HG02970 (cell line): ENCODE data around the gene LATS2.

Source experiments
- ATAC-seq: cut with Tn5 transposase; IDR thresholded peaks from one replicate; pipeline ENCODE4 v1.9.1; 2021; ENCODE audit warnings: mild to moderate bottlenecking, moderate library complexity, moderate number of reproducible peaks; ENCODE audit not compliant: unreplicated experiment, low FRiP score

LATS2 gene

GRCh38 chr13:21061029-21061763 is at the start of gene LATS2:
TSS of gene LATS2 (minus strand) at chr13:21061586. CDS start at chr13:21046026, 15,560 bp downstream.
- ATAC-seq = peak; percentile 80

GRCh38 chr13:21109168-21109567 is 47.8 kb upstream of the LATS2 start:
- no peak for ATAC-seq

- no peak for ATAC-seq
Measured at GRCh38 chr13:21106089-21106488, 44.7 kb upstream of the LATS2 start.

GRCh38 chr13:21104199-21105019 is 43.0 kb upstream of the LATS2 start:
- no peak for ATAC-seq

- ATAC-seq = no peak
Measured at GRCh38 chr13:21101865-21102576, 40.6 kb upstream of the LATS2 start.

- ATAC-seq = no peak
Measured at GRCh38 chr13:21100994-21101757, 39.8 kb upstream of the LATS2 start.

GRCh38 chr13:21100211-21100610 is 38.8 kb upstream of the LATS2 start:
- ATAC-seq = no peak

GRCh38 chr13:21095311-21095710 is 33.9 kb upstream of the LATS2 start:
- no peak for ATAC-seq

GRCh38 chr13:21089830-21090229 is 28.4 kb upstream of the LATS2 start:
- no peak for ATAC-seq

- no peak for ATAC-seq
Measured at GRCh38 chr13:21088534-21088933, 27.1 kb upstream of the LATS2 start.

- ATAC-seq = no peak
Measured at GRCh38 chr13:21086929-21087328, 25.5 kb upstream of the LATS2 start.

GRCh38 chr13:21081926-21082325 is 20.5 kb upstream of the LATS2 start:
- no peak for ATAC-seq

- no peak for ATAC-seq
Measured at GRCh38 chr13:21080593-21080891, 19.2 kb upstream of the LATS2 start.

- ATAC-seq = no peak
Measured at GRCh38 chr13:21079761-21080592, 18.6 kb upstream of the LATS2 start.

GRCh38 chr13:21079221-21079620 is 17.8 kb upstream of the LATS2 start:
- no peak for ATAC-seq

GRCh38 chr13:21078501-21078900 is 17.1 kb upstream of the LATS2 start:
- ATAC-seq = no peak

- no peak for ATAC-seq
Measured at GRCh38 chr13:21077788-21078353, 16.5 kb upstream of the LATS2 start.

- ATAC-seq = no peak
Measured at GRCh38 chr13:21077076-21077787, 15.8 kb upstream of the LATS2 start.

GRCh38 chr13:21076253-21076652 is 14.9 kb upstream of the LATS2 start:
- ATAC-seq = no peak
